GM23338 (cell line): Measurements from ENCODE around the gene ZNRF1. TPM values are rescaled to one million over a fixed set of nuclear protein-coding genes. Genes with fewer than 3 reads are reported as not detected.

ENCODE experiments used
- ATAC-seq: fragments of 200-7000 bp; cut with Tn5 transposase; 3 replicates; pipeline ENCODE4 v1.9.1; 2020
- DNase-seq: peaks from one replicate; pipeline ENCODE4 v3.0.0-alpha.2; 2015; ENCODE audit warnings: low spot score
- H2AFZ ChIP-seq: fragments of 200-600 bp; sonication (generic); 2 replicates; pipeline ENCODE4 v1.8.0; 2016; ENCODE audit warnings: antibody characterized with exemption, mild to moderate bottlenecking, moderate library complexity
- H3F3A ChIP-seq: fragments of 200-600 bp; sonication (generic); replicated peaks from 2 replicates; pipeline ENCODE4 v1.8.0; 2017; ENCODE audit warnings: antibody characterized with exemption, mixed run types, low read depth
- H3K27ac ChIP-seq: fragments of 200-600 bp; sonication (generic); 2 replicates; pipeline ENCODE4 v1.6.1; 2016; ENCODE audit warnings: low read depth
- H3K27me3 ChIP-seq: fragments of 200-600 bp; sonication (generic); 2 replicates; pipeline ENCODE4 v1.8.0; 2016; ENCODE audit warnings: mild to moderate bottlenecking, mixed run types, moderate library complexity; ENCODE audit not compliant: insufficient read depth
- H3K36me3 ChIP-seq: fragments of 200-600 bp; sonication (generic); 2 replicates; pipeline ENCODE4 v1.8.0; 2016; ENCODE audit warnings: mild to moderate bottlenecking; ENCODE audit not compliant: insufficient read depth
- H3K4me1 ChIP-seq: fragments of 200-600 bp; sonication (generic); 2 replicates; pipeline ENCODE4 v1.8.0; 2016; ENCODE audit warnings: mild to moderate bottlenecking, moderate library complexity; ENCODE audit not compliant: insufficient read depth
- H3K4me2 ChIP-seq: fragments of 200-600 bp; sonication (generic); 2 replicates; pipeline ENCODE4 v1.7.1; 2017; ENCODE audit warnings: mixed run types
- H3K4me3 ChIP-seq: fragments of 200-600 bp; sonication (generic); 2 replicates; pipeline ENCODE4 v1.6.1; 2016; ENCODE audit warnings: mixed run types
- H3K79me2 ChIP-seq: fragments of 200-600 bp; sonication (generic); replicated peaks from 2 replicates; pipeline ENCODE4 v1.8.0; 2017; ENCODE audit warnings: mild to moderate bottlenecking; ENCODE audit not compliant: insufficient read depth
- H3K9me2 ChIP-seq: fragments of 200-600 bp; sonication (generic); 2 replicates; pipeline ENCODE4 v1.8.0; 2017; ENCODE audit not compliant: insufficient read depth
- H4K20me1 ChIP-seq: fragments of 200-600 bp; sonication (generic); replicated peaks from 2 replicates; pipeline ENCODE4 v1.8.0; 2017; ENCODE audit warnings: mild to moderate bottlenecking; ENCODE audit not compliant: insufficient read depth
- H3K27ac Mint-ChIP-seq: 2 replicates; pipeline ENCODE4 v1.8.0; 2020; ENCODE audit warnings: inconsistent platforms, mild to moderate bottlenecking, moderate library complexity, mixed read lengths
- H3K27me3 Mint-ChIP-seq: 3 replicates; pipeline ENCODE4 v1.8.0; 2022; ENCODE audit warnings: low read depth, mild to moderate bottlenecking, moderate library complexity, mixed read lengths, inconsistent platforms; ENCODE audit not compliant: insufficient read depth, poor library complexity
- H3K36me3 Mint-ChIP-seq: 3 replicates; pipeline ENCODE4 v1.8.0; 2021; ENCODE audit warnings: low read depth, mild to moderate bottlenecking, inconsistent platforms, moderate library complexity, mixed read lengths
- H3K4me1 Mint-ChIP-seq: 3 replicates; pipeline ENCODE4 v1.8.0; 2020; ENCODE audit warnings: mild to moderate bottlenecking, inconsistent platforms, mixed read lengths
- H3K4me3 Mint-ChIP-seq: 3 replicates; pipeline ENCODE4 v1.8.0; 2021; ENCODE audit warnings: moderate library complexity, mild to moderate bottlenecking, inconsistent platforms, mixed read lengths
- H3K9me3 Mint-ChIP-seq: 3 replicates; pipeline ENCODE4 v1.8.0; 2020; ENCODE audit warnings: moderate library complexity, mild to moderate bottlenecking, inconsistent platforms, mixed read lengths
- CREB1 ChIP-seq: fragments of 250-450 bp; sonication (Bioruptor Pico); IDR thresholded peaks from 2 replicates; pipeline ENCODE4 v1.5.0; 2020; ENCODE audit warnings: low read depth, mild to moderate bottlenecking, moderate library complexity
- EZH2 ChIP-seq: fragments of 200-600 bp; sonication (generic); IDR thresholded peaks from one replicate; pipeline ENCODE4 v1.8.0; 2017; ENCODE audit warnings: antibody characterized with exemption, mild to moderate bottlenecking, low read depth; ENCODE audit not compliant: unreplicated experiment
- EZH2phosphoT487 ChIP-seq: fragments of 200-600 bp; sonication (generic); IDR thresholded peaks from one replicate; pipeline ENCODE4 v1.8.1; 2018; ENCODE audit warnings: antibody characterized with exemption; ENCODE audit not compliant: unreplicated experiment
- JUNB ChIP-seq: IDR thresholded peaks from one replicate; pipeline ENCODE4 v1.6.1; 2016; ENCODE audit warnings: antibody characterized with exemption; ENCODE audit not compliant: unreplicated experiment
- NANOG ChIP-seq: IDR thresholded peaks from 2 replicates; pipeline ENCODE4 v1.6.1; 2016; ENCODE audit warnings: antibody characterized with exemption, borderline replicate concordance
- POLR2AphosphoS5 ChIP-seq: IDR thresholded peaks from 2 replicates; pipeline ENCODE4 v1.6.1; 2016; ENCODE audit warnings: antibody characterized with exemption, low read depth
- STAT1 ChIP-seq: IDR thresholded peaks from one replicate; pipeline ENCODE4 v1.6.1; 2016; ENCODE audit warnings: antibody characterized with exemption; ENCODE audit not compliant: unreplicated experiment
- ZNF114 ChIP-seq: fragments of 250-450 bp; sonication (Bioruptor Pico); IDR thresholded peaks from 2 replicates; pipeline ENCODE4 v1.5.0; 2020; ENCODE audit warnings: mild to moderate bottlenecking, moderate library complexity
- ZNF331 ChIP-seq: fragments of 250-450 bp; sonication (Bioruptor Pico); IDR thresholded peaks from 2 replicates; pipeline ENCODE4 v1.5.0; 2020; ENCODE audit warnings: low read depth, mild to moderate bottlenecking, moderate library complexity
- polyA plus RNA-seq: library from polyadenylated mRNA; unstranded; fragments of >200 nt; fragmentation: Nextera tagmentation; extraction: Ambion mirVana; gene quantifications from 2 replicates; pipeline ENCODE4 v1.2.1, GENCODE V29; 2016
- total RNA-seq: library from RNA; depleted of rRNA; stranded (reverse); fragments of >200 nt; shearing (Covaris generic); gene quantifications from 2 replicates; pipeline ENCODE4 v1.2.3, GENCODE V29; 2014
- TF ChIP-seq, protein P1 (sequence below), 2 experiments: fragments of 200-600 bp in 1 of 2; sonication (generic) in 1 of 2; conservative IDR thresholded peaks; 2 replicates each; pipeline versions ENCODE4 v1.5.1 to v1.6.1; 2016 to 2017; ENCODE audit warnings: antibody characterized with exemption in 2 of 2, low read depth in 2 of 2, mild to moderate bottlenecking in 2 of 2, moderate library complexity in 1 of 2
- TF ChIP-seq, protein P2 (sequence below): IDR thresholded peaks from 2 replicates; pipeline ENCODE4 v1.6.1; 2016; ENCODE audit warnings: antibody characterized with exemption
- TF ChIP-seq, protein P3 (sequence below): IDR thresholded peaks from one replicate; pipeline ENCODE4 v1.6.1; 2018; ENCODE audit warnings: antibody characterized with exemption; ENCODE audit not compliant: unreplicated experiment
- TF ChIP-seq, protein P4 (sequence below): fragments of 250-450 bp; sonication (Bioruptor Pico); IDR thresholded peaks from 2 replicates; pipeline ENCODE4 v1.5.0; 2020; ENCODE audit warnings: mild to moderate bottlenecking, moderate library complexity

Gene ZNRF1
- total and polyA plus RNA-seq, 2 experiments from 2014 or later, result 22.4 to 42.1 TPM

DNA sequence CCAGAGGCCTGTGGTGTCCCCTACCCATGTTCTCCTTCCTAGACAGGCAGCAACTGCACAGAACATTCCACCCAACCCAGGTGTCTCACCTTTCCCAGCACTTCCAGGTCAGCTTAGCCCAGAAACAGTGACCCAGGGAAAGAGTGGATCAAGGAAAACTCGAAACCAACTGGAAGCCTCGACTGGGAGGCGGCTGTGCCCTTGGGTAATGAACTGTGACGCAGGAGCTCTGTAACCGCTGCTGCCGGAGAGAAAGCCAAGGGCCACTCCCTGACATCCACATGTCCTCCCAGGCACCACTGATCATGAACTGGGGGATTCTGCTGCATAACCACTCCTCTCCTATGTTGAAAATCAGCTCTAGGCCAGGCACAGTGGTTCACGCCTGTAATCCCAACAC, 48.3 kb upstream of the ZNRF1 start:
- no peaks in the 10 kb centered on the region for H3F3A ChIP-seq
- peaks cover 9% of the 10 kb centered on the region for H3K36me3 ChIP-seq
- H3K4me3 Mint-ChIP-seq, result no peak overlapping the region
- H3K9me3 Mint-ChIP-seq, result no peaks in the 10 kb centered on the region
- no peak for TF ChIP-seq JUNB
- no peak for TF ChIP-seq ZNF114
- TF ChIP-seq POLR2AphosphoS5, result no peak
- TF ChIP-seq, protein P1, sequence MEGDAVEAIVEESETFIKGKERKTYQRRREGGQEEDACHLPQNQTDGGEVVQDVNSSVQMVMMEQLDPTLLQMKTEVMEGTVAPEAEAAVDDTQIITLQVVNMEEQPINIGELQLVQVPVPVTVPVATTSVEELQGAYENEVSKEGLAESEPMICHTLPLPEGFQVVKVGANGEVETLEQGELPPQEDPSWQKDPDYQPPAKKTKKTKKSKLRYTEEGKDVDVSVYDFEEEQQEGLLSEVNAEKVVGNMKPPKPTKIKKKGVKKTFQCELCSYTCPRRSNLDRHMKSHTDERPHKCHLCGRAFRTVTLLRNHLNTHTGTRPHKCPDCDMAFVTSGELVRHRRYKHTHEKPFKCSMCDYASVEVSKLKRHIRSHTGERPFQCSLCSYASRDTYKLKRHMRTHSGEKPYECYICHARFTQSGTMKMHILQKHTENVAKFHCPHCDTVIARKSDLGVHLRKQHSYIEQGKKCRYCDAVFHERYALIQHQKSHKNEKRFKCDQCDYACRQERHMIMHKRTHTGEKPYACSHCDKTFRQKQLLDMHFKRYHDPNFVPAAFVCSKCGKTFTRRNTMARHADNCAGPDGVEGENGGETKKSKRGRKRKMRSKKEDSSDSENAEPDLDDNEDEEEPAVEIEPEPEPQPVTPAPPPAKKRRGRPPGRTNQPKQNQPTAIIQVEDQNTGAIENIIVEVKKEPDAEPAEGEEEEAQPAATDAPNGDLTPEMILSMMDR (conservative IDR thresholded peaks at IDR 0.05; ENCODE audit: low read depth in 2 of 2), result no peak
- TF ChIP-seq, protein P2, sequence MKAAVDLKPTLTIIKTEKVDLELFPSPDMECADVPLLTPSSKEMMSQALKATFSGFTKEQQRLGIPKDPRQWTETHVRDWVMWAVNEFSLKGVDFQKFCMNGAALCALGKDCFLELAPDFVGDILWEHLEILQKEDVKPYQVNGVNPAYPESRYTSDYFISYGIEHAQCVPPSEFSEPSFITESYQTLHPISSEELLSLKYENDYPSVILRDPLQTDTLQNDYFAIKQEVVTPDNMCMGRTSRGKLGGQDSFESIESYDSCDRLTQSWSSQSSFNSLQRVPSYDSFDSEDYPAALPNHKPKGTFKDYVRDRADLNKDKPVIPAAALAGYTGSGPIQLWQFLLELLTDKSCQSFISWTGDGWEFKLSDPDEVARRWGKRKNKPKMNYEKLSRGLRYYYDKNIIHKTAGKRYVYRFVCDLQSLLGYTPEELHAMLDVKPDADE, result no peak
- TF ChIP-seq STAT1, result no peak
- no peak for TF ChIP-seq EZH2phosphoT487
- no peak for TF ChIP-seq CREB1 (CRISPR knock-in tag)
- no peak for TF ChIP-seq ZNF331 (CRISPR knock-in tag)
- no peak for TF ChIP-seq EZH2
- TF ChIP-seq, protein P3, sequence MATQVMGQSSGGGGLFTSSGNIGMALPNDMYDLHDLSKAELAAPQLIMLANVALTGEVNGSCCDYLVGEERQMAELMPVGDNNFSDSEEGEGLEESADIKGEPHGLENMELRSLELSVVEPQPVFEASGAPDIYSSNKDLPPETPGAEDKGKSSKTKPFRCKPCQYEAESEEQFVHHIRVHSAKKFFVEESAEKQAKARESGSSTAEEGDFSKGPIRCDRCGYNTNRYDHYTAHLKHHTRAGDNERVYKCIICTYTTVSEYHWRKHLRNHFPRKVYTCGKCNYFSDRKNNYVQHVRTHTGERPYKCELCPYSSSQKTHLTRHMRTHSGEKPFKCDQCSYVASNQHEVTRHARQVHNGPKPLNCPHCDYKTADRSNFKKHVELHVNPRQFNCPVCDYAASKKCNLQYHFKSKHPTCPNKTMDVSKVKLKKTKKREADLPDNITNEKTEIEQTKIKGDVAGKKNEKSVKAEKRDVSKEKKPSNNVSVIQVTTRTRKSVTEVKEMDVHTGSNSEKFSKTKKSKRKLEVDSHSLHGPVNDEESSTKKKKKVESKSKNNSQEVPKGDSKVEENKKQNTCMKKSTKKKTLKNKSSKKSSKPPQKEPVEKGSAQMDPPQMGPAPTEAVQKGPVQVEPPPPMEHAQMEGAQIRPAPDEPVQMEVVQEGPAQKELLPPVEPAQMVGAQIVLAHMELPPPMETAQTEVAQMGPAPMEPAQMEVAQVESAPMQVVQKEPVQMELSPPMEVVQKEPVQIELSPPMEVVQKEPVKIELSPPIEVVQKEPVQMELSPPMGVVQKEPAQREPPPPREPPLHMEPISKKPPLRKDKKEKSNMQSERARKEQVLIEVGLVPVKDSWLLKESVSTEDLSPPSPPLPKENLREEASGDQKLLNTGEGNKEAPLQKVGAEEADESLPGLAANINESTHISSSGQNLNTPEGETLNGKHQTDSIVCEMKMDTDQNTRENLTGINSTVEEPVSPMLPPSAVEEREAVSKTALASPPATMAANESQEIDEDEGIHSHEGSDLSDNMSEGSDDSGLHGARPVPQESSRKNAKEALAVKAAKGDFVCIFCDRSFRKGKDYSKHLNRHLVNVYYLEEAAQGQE, result no peak
- TF ChIP-seq, protein P4, sequence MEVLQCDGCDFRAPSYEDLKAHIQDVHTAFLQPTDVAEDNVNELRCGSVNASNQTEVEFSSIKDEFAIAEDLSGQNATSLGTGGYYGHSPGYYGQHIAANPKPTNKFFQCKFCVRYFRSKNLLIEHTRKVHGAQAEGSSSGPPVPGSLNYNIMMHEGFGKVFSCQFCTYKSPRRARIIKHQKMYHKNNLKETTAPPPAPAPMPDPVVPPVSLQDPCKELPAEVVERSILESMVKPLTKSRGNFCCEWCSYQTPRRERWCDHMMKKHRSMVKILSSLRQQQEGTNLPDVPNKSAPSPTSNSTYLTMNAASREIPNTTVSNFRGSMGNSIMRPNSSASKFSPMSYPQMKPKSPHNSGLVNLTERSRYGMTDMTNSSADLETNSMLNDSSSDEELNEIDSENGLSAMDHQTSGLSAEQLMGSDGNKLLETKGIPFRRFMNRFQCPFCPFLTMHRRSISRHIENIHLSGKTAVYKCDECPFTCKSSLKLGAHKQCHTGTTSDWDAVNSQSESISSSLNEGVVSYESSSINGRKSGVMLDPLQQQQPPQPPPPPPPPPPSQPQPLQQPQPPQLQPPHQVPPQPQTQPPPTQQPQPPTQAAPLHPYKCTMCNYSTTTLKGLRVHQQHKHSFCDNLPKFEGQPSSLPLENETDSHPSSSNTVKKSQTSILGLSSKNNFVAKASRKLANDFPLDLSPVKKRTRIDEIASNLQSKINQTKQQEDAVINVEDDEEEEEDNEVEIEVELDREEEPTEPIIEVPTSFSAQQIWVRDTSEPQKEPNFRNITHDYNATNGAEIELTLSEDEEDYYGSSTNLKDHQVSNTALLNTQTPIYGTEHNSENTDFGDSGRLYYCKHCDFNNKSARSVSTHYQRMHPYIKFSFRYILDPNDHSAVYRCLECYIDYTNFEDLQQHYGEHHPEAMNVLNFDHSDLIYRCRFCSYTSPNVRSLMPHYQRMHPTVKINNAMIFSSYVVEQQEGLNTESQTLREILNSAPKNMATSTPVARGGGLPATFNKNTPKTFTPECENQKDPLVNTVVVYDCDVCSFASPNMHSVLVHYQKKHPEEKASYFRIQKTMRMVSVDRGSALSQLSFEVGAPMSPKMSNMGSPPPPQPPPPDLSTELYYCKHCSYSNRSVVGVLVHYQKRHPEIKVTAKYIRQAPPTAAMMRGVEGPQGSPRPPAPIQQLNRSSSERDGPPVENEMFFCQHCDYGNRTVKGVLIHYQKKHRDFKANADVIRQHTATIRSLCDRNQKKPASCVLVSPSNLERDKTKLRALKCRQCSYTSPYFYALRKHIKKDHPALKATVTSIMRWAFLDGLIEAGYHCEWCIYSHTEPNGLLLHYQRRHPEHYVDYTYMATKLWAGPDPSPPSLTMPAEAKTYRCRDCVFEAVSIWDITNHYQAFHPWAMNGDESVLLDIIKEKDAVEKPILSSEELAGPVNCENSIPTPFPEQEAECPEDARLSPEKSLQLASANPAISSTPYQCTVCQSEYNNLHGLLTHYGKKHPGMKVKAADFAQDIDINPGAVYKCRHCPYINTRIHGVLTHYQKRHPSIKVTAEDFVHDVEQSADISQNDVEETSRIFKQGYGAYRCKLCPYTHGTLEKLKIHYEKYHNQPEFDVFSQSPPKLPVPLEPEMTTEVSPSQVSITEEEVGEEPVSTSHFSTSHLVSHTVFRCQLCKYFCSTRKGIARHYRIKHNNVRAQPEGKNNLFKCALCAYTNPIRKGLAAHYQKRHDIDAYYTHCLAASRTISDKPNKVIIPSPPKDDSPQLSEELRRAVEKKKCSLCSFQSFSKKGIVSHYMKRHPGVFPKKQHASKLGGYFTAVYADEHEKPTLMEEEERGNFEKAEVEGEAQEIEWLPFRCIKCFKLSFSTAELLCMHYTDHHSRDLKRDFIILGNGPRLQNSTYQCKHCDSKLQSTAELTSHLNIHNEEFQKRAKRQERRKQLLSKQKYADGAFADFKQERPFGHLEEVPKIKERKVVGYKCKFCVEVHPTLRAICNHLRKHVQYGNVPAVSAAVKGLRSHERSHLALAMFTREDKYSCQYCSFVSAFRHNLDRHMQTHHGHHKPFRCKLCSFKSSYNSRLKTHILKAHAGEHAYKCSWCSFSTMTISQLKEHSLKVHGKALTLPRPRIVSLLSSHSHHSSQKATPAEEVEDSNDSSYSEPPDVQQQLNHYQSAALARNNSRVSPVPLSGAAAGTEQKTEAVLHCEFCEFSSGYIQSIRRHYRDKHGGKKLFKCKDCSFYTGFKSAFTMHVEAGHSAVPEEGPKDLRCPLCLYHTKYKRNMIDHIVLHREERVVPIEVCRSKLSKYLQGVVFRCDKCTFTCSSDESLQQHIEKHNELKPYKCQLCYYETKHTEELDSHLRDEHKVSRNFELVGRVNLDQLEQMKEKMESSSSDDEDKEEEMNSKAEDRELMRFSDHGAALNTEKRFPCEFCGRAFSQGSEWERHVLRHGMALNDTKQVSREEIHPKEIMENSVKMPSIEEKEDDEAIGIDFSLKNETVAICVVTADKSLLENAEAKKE, result no peak
- TF ChIP-seq NANOG, result no peak
- peaks cover 66% of the 10 kb centered on the region for H3K36me3 Mint-ChIP-seq
- no peaks in the 10 kb centered on the region for H3K4me1 ChIP-seq
- peaks cover 6% of the 10 kb centered on the region for H3K27me3 Mint-ChIP-seq
- H3K79me2 ChIP-seq, result no peaks in the 10 kb centered on the region; the same call in 1 of the 2 replicates
- H3K4me2 ChIP-seq, result no peak overlapping the region
- H3K27me3 ChIP-seq, result no peaks in the 10 kb centered on the region
- H3K27ac Mint-ChIP-seq, result no peak overlapping the region
- ATAC-seq (no peak), DNase-seq (no peak)
- no peaks in the 10 kb centered on the region for H3K4me1 Mint-ChIP-seq
- H3K9me2 ChIP-seq, result no peaks in the 10 kb centered on the region
- no peak overlapping the region for H3K4me3 ChIP-seq
- H4K20me1 ChIP-seq, result no peaks in the 10 kb centered on the region; the same call in 1 of the 2 replicates
- H3K27ac ChIP-seq, result no peak overlapping the region
- H2AFZ ChIP-seq, result no peak overlapping the region
